HepG2 (cell line): ENCODE measurements around the gene RNF208. TPM values are rescaled to one million over a fixed set of nuclear protein-coding genes. Genes with fewer than 3 reads are reported as not detected.

Source experiments
- AGO1 ChIP-seq: fragments of 200-400 bp; formaldehyde crosslinking; IDR thresholded peaks from 2 replicates; pipeline ENCODE4 v1.6.1; 2017; ENCODE audit warnings: mild to moderate bottlenecking, low read depth, low read length, moderate library complexity; ENCODE audit not compliant: poor library complexity, severe bottlenecking
- ARNT2 ChIP-seq: sonication (generic); formaldehyde crosslinking; IDR thresholded peaks from 2 replicates; pipeline ENCODE4 v1.8.0; 2022; ENCODE audit warnings: mild to moderate bottlenecking, low read depth, missing genetic modification reagents, moderate library complexity
- CTCF ChIP-seq: sonication (generic); formaldehyde crosslinking; IDR thresholded peaks from 2 replicates; pipeline ENCODE4 v1.5.0; 2020; ENCODE audit warnings: mild to moderate bottlenecking, missing genetic modification reagents, moderate library complexity
- E2F5 ChIP-seq: sonication (generic); formaldehyde crosslinking; conservative IDR thresholded peaks from 2 replicates; pipeline ENCODE4 v1.4.0; 2020; ENCODE audit warnings: missing genetic modification reagents
- EED ChIP-seq: sonication (generic); formaldehyde crosslinking; IDR thresholded peaks from 2 replicates; pipeline ENCODE4 v1.5.0; 2020; ENCODE audit warnings: mild to moderate bottlenecking, missing genetic modification reagents
- HIVEP1 ChIP-seq: sonication (generic); formaldehyde crosslinking; IDR thresholded peaks from 2 replicates; pipeline ENCODE4 v1.4.0; 2020; ENCODE audit warnings: mild to moderate bottlenecking, missing genetic modification reagents
- HMGXB3 ChIP-seq: sonication (generic); formaldehyde crosslinking; IDR thresholded peaks from 2 replicates; pipeline ENCODE4 v1.4.0; 2020; ENCODE audit warnings: missing genetic modification reagents, borderline replicate concordance
- KDM4B ChIP-seq: sonication (generic); formaldehyde crosslinking; IDR thresholded peaks from 2 replicates; pipeline ENCODE4 v1.4.0; 2020; ENCODE audit warnings: missing genetic modification reagents
- NFAT5 ChIP-seq: sonication (generic); formaldehyde crosslinking; IDR thresholded peaks from 2 replicates; pipeline ENCODE4 v1.4.0; 2020; ENCODE audit warnings: missing genetic modification reagents
- NFYB ChIP-seq: sonication (generic); formaldehyde crosslinking; IDR thresholded peaks from 2 replicates; pipeline ENCODE4 v1.4.0; 2020; ENCODE audit warnings: missing genetic modification reagents
- PITX1 ChIP-seq: sonication (generic); formaldehyde crosslinking; IDR thresholded peaks from 2 replicates; pipeline ENCODE4 v1.5.1; 2020; ENCODE audit warnings: mild to moderate bottlenecking, missing genetic modification reagents
- SIX4 ChIP-seq: sonication (generic); formaldehyde crosslinking; IDR thresholded peaks from 2 replicates; pipeline ENCODE4 v1.4.0; 2020; ENCODE audit warnings: missing genetic modification reagents
- ZFX ChIP-seq: sonication (generic); formaldehyde crosslinking; IDR thresholded peaks from 2 replicates; pipeline ENCODE4 v1.4.0; 2020; ENCODE audit warnings: mild to moderate bottlenecking, low read depth, missing genetic modification reagents, moderate library complexity
- ZNF563 ChIP-seq: sonication (generic); formaldehyde crosslinking; IDR thresholded peaks from 2 replicates; pipeline ENCODE4 v1.8.0; 2022; ENCODE audit warnings: mild to moderate bottlenecking, moderate library complexity, missing genetic modification reagents
- ZNF629 ChIP-seq: sonication (generic); formaldehyde crosslinking; conservative IDR thresholded peaks from 2 replicates; pipeline ENCODE4 v1.5.0; 2020; ENCODE audit warnings: missing genetic modification reagents
- polyA plus RNA-seq, 8 experiments: library from polyadenylated mRNA; depleted of rRNA in 3 of 8; stranded (reverse) in 7 of 8; unstranded in 1 of 8; fragments of >200 nt; fragmentation: Illumina TruSeq in 4 of 8; extraction: Trizol in 4 of 8; gene quantifications; 2 replicates each; pipeline versions ENCODE4 v1.2.1 to v1.2.3, GENCODE V29; 2011 to 2016; ENCODE audit warnings: low read depth in 4 of 8, missing spikeins in 1 of 8, mixed read lengths in 1 of 8; ENCODE audit not compliant: insufficient read depth in 1 of 8
- total RNA-seq, 5 experiments: library from RNA; depleted of rRNA; stranded (reverse); fragments of >200 nt; fragmentation: Illumina TruSeq; extraction: Trizol; gene quantifications; 2 replicates each; pipeline ENCODE4 v1.2.3, GENCODE V29; 2016; ENCODE audit warnings: low read depth in 1 of 5

The RNF208 gene
- total and polyA plus RNA-seq, 2 of the 13 experiments (the other 11 are each of a cell fraction or from before 2014, with no cell fraction given): 1.6 to 2.1 TPM

- TF ChIP-seq ARNT2 (CRISPR knock-in tag) (no peak; the same call in 1 of the 2 replicates), NFAT5 (CRISPR knock-in tag) (0 out of 2 replicates have a peak, but pooled peaks have one; percentile 18), HMGXB3 (CRISPR knock-in tag) (no peak), ZNF629 (CRISPR knock-in tag) (0 out of 2 replicates have a peak, but pooled peaks have one; percentile 14), HIVEP1 (CRISPR knock-in tag) (peak; percentile 52; the same call in 1 of the 2 replicates), AGO1 (peak; percentile 93), ZFX (CRISPR knock-in tag) (peak; percentile 58; the same call in 1 of the 2 replicates), EED (CRISPR knock-in tag) (0 out of 2 replicates have a peak, but pooled peaks have one; percentile 34), E2F5 (CRISPR knock-in tag) (no peak), NFYB (CRISPR knock-in tag) (no peak), KDM4B (CRISPR knock-in tag) (no peak), CTCF (CRISPR knock-in tag) (0 out of 2 replicates have a peak, but pooled peaks have one; percentile 10), PITX1 (no peak), SIX4 (no peak), ZNF563 (CRISPR knock-in tag) (no peak)
These were observed 7.2 kb upstream of the RNF208 start (continued) for GRCh38 chr9:137228968-137229896.
